GM18868 (cell line): Measurements from ENCODE around the gene TMEM100.

Experiments used
- ATAC-seq: cut with Tn5 transposase; IDR thresholded peaks from one replicate; pipeline ENCODE4 v1.9.1; 2021; ENCODE audit warnings: mild to moderate bottlenecking, moderate library complexity; ENCODE audit not compliant: unreplicated experiment

The TMEM100 gene

DNA sequence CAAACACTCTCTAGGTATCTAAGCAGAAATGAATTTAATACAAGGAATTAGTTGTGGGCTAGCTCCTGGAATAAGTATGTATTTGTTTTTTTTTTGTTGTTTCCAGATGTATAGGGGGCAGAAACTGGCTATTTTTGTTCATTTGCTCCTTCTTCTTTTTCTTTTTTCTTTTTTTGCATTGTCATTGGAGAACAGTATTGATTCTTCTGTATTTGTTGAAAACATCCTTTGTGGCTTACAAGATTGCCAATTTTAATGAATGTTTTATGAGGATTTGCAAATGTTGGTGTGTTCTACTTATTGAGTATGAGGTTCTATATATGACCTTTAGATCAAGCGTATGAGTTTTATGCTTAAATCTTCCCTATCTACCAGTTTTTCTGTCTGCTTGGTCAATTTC lies 22.6 kb upstream of the TMEM100 start:
- ATAC-seq, result no peak

GRCh38 chr17:55743103-55743679 lies 20.5 kb upstream of the TMEM100 start:
- ATAC-seq, result peak; percentile 47

GRCh38 chr17:55742272-55743102 lies 19.8 kb upstream of the TMEM100 start:
- peak; percentile 96 for ATAC-seq

DNA sequence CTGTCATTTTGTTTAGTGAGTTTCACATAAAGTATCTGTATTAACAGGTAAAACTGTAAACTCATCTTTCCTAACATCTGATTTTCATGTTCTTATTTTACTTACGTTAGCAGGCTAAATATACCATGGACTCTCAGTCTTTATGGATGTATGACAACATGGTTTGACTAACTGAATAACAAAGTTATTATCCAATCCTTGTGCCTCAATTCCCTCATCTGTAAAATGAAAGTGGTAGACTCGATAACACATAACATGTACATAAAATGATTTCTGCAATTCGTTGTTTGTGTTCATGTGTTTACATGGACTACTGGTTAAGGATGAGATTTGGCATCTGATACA lies 18.7 kb upstream of the TMEM100 start:
- ATAC-seq, result no peak

- no peak for ATAC-seq
Observed at GRCh38 chr17:55740511-55741355, 18.1 kb upstream of the TMEM100 start.

DNA sequence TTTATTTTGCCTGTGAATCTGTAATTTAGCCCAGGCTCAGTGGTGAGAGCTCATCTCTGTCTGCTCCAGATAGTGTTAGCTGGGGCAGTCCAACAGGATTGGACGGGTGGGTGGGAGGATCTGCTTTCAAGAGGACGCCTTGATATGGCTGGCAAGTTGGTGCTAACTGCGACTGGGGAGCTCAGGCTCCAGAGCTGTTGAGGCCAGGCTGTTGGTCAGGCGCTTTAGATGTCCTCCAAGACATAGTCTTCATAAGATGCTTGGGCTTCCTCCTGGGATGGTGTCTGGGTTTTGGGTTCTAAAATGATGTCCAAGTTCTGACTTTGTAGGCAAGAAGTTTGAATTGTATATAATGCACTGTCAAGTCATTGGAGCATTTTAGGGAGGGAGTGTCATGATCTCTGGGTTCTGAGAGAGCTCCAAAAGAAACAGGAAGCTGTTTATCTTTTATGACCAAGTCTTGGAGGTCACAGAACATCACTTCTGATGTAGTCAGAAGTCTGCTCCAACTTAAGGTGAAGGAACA lies 15.4 kb upstream of the TMEM100 start:
- no peak for ATAC-seq

DNA sequence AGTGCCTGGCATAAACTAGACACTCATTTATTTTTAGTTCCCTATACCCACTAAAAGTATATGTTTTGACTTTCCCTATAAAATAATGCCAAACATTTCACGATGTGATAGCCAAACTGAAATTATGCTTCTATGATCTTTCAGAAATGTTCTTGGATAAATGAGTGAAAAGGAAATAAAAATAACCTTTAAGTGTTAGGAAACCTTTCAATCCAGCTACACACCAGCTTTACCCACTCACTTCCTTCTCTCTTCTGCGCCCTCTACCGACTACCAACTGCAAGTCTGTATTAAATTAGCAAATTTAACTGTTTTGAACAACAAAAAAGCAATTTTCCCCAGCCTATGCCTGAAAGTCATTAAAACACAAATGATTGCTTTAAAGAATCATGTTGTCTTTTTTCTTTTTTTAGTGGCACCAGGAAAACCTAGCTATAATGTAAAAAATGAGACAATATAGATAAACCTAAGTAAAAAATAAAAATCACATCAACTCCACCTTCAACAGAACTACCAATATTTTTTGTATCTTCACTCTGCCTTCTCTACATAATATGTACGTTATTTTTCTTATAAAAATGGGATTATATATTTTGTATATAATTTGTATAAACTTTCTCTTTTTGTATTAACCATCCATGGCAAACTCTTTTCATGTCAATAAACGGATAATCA lies 13.2 kb upstream of the TMEM100 start:
- peak; percentile 38 for ATAC-seq

- peak; percentile 57 for ATAC-seq
Observed at GRCh38 chr17:55734128-55734781, 11.6 kb upstream of the TMEM100 start.

- ATAC-seq, result no peak
Observed at GRCh38 chr17:55731586-55732250, 9.1 kb upstream of the TMEM100 start.

GRCh38 chr17:55730808-55731207 lies 8.1 kb upstream of the TMEM100 start:
- no peak for ATAC-seq

GRCh38 chr17:55730380-55730779 lies 7.7 kb upstream of the TMEM100 start:
- ATAC-seq, result no peak

DNA sequence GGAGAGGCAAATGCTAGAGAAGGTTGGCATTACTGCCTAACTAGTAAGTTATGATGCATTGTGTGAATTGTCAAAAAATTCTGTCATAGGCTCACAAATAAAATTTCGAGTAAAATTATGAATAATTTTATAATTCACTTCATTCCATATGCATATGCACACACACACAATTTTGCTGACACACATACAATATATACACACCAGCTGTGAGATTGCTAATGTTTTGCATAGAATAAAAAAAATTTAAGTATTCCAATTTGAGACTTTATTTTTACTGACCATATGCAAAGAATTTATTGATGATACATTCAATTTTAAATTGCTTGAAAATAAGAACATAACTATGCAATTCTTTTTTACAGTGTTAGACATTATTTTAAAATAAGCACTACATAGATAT lies 6.8 kb upstream of the TMEM100 start:
- no peak for ATAC-seq

- no peak for ATAC-seq
Observed at GRCh38 chr17:55728833-55729232, 6.2 kb upstream of the TMEM100 start.

GRCh38 chr17:55728361-55728760 lies 5.7 kb upstream of the TMEM100 start:
- ATAC-seq, result no peak

- ATAC-seq, result no peak
Observed at GRCh38 chr17:55727920-55728319, 5.3 kb upstream of the TMEM100 start.

DNA sequence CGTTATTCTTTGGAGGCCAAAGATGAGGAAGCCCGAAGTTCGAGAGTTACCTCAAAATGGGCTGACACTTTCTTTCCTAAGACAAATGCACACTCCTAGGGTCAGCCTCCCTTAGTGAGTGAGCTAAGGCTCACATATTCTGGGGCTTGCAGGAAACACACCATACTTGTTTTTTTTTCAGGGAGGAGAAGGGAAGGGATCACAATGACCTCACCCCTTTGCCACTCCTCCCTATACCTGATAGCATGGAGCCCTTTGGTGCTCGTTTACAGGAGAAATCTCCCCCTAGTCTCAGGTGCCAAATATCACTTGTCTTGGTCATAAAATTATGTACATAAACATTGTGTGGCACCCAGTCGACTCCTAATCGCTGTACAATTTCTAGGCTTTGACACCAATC lies 4.6 kb upstream of the TMEM100 start:
- ATAC-seq, result no peak

GRCh38 chr17:55726440-55726839 lies 3.8 kb upstream of the TMEM100 start:
- ATAC-seq, result no peak

GRCh38 chr17:55723488-55723848 lies 804 bp upstream of the TMEM100 start:
- no peak for ATAC-seq

GRCh38 chr17:55722016-55722736 lies 488 bp downstream of the TMEM100 start:
- ATAC-seq, result no peak
